PC-9 (cell line): ENCODE results near the gene PACSIN1. TPM values are rescaled to one million over a fixed set of nuclear protein-coding genes. Genes with fewer than 3 reads are reported as not detected.
A peak's percentile ranks its signal among the peaks of the same experiment; 100 is the strongest.

Experiments used
- BruUV-seq: library from RNA; stranded (reverse); fragments of 400-500 nt; replicated peaks from 2 replicates; lab custom pipeline; 2021; lab: Mats Ljungman, UMichigan
- CTCF ChIA-PET: fragments of 300-600 bp; sonication (Branson Sonifier 250); formaldehyde crosslinking; loops from one replicate; lab custom pipeline; 2022; ENCODE audit warnings: antibody characterized with exemption; lab: Charles Lee
- POLR2A ChIA-PET: fragments of 300-600 bp; sonication (Branson Sonifier 250); formaldehyde crosslinking; loops from one replicate; lab custom pipeline; 2022; ENCODE audit warnings: antibody characterized with exemption; ENCODE audit not compliant: unreplicated experiment; lab: Charles Lee
- DNase-seq, 2 experiments: peaks; one replicate each; pipeline versions ENCODE4 v3.0.0 to v3.0.0-alpha.2; 2015 to 2022; ENCODE audit warnings: mixed read lengths in 1 of 2
- H2AFZ ChIP-seq: fragments of 200-600 bp; sonication (generic); 2 replicates; pipeline ENCODE4 v1.8.1; 2017; ENCODE audit warnings: antibody characterized with exemption
- H3F3A ChIP-seq: fragments of 200-600 bp; sonication (generic); 2 replicates; pipeline ENCODE4 v1.8.1; 2017; ENCODE audit warnings: antibody characterized with exemption, mild to moderate bottlenecking, low read depth; ENCODE audit not compliant: insufficient read depth
- H3K27ac ChIP-seq: fragments of 200-600 bp; sonication (generic); 2 replicates; pipeline ENCODE4 v1.6.1; 2016; ENCODE audit warnings: mixed run types
- H3K27me3 ChIP-seq: fragments of 200-600 bp; sonication (generic); 2 replicates; pipeline ENCODE4 v1.6.1; 2016; ENCODE audit warnings: low read depth, mixed run types; ENCODE audit not compliant: insufficient read depth
- H3K36me3 ChIP-seq: fragments of 200-600 bp; sonication (generic); 2 replicates; pipeline ENCODE4 v1.6.1; 2016; ENCODE audit warnings: low read depth, mixed run types
- H3K4me1 ChIP-seq: fragments of 200-600 bp; sonication (generic); replicated peaks from 2 replicates; pipeline ENCODE4 v1.6.1; 2016; ENCODE audit warnings: mixed run types; ENCODE audit not compliant: insufficient read depth
- H3K4me2 ChIP-seq: fragments of 200-600 bp; sonication (generic); 2 replicates; pipeline ENCODE4 v1.6.1; 2017; ENCODE audit warnings: mixed run types
- H3K4me3 ChIP-seq: fragments of 200-600 bp; sonication (generic); 2 replicates; pipeline ENCODE4 v1.6.1; 2016; ENCODE audit warnings: mixed run types
- H3K79me2 ChIP-seq: fragments of 200-600 bp; sonication (generic); 2 replicates; pipeline ENCODE4 v1.6.1; 2017; ENCODE audit warnings: low read depth, mixed run types
- H3K9me2 ChIP-seq: fragments of 200-600 bp; sonication (generic); 2 replicates; pipeline ENCODE4 v1.8.1; 2017; ENCODE audit warnings: mild to moderate bottlenecking; ENCODE audit not compliant: insufficient read depth
- H3K9me3 ChIP-seq: fragments of 200-600 bp; sonication (generic); 2 replicates; pipeline ENCODE4 v1.8.1; 2016; ENCODE audit warnings: low read depth; ENCODE audit not compliant: insufficient read depth
- H4K20me1 ChIP-seq: fragments of 200-600 bp; sonication (generic); 2 replicates; pipeline ENCODE4 v1.8.1; 2017; ENCODE audit not compliant: insufficient read depth
- EZH2 ChIP-seq: fragments of 200-600 bp; sonication (generic); IDR thresholded peaks from 2 replicates; pipeline ENCODE4 v1.8.0; 2017; ENCODE audit warnings: antibody characterized with exemption, low read depth
- intact Hi-C: fragments of 100-400 bp; cut with micrococcal nuclease; formaldehyde crosslinking; loops from one replicate; pipeline ENCODE4 v1.10.0; 2022; ENCODE audit not compliant: unreplicated experiment
- total RNA-seq: library from RNA; stranded (reverse); gene quantifications from 2 replicates; pipeline ENCODE4 v1.2.3, GENCODE V29; 2021
- TF ChIP-seq, protein P1 (sequence below): fragments of 200-600 bp; sonication (generic); conservative IDR thresholded peaks from 2 replicates; pipeline ENCODE4 v1.6.1; 2017; ENCODE audit warnings: mixed run types, antibody characterized with exemption, mild to moderate bottlenecking, moderate library complexity

The PACSIN1 gene
- total RNA-seq, 1 experiment from 2014 or later, result 5.0 TPM

DNA sequence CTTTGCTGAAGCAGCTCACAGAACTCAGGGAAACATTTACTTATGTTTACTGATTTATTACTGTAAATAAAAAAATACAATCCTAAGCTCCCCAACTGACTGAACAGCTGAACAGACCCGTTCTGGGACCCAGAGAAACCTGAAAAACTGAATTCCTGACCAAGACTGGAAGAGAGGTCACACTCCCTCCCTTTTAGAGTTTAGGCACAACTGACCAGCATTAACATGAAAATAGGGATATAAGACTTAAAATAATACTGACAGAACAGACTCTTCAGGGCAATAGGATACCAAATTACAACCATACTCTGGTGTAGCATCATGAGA lies 28.3 kb upstream of the PACSIN1 start:
- Histone ChIP-seq H3K27me3 (no peaks in the 10 kb centered on the region), H3K36me3 (no peaks in the 10 kb centered on the region), H4K20me1 (no peaks in the 10 kb centered on the region), H3K9me3 (no peaks in the 10 kb centered on the region), H3K4me3 (no peak overlapping the region), H3K9me2 (no peaks in the 10 kb centered on the region), H3K4me1 (peaks cover 9% of the 10 kb centered on the region; the same call in 1 of the 2 replicates), H3K79me2 (no peaks in the 10 kb centered on the region), H3K27ac (no peak overlapping the region), H3F3A (no peaks in the 10 kb centered on the region; the same call in 1 of the 2 replicates), H3K4me2 (peak overlapping the region; percentile 21; the same call in 1 of the 2 replicates), H2AFZ (0 out of 2 replicates have a peak overlapping the region, but pooled peaks have one; percentile 22)
- peak in 1 of 2 experiments; percentile 59 for DNase-seq
- POLR2A ChIA-PET, result no interaction called here
- CTCF ChIA-PET, result no interaction called here
- TF ChIP-seq, protein P1, sequence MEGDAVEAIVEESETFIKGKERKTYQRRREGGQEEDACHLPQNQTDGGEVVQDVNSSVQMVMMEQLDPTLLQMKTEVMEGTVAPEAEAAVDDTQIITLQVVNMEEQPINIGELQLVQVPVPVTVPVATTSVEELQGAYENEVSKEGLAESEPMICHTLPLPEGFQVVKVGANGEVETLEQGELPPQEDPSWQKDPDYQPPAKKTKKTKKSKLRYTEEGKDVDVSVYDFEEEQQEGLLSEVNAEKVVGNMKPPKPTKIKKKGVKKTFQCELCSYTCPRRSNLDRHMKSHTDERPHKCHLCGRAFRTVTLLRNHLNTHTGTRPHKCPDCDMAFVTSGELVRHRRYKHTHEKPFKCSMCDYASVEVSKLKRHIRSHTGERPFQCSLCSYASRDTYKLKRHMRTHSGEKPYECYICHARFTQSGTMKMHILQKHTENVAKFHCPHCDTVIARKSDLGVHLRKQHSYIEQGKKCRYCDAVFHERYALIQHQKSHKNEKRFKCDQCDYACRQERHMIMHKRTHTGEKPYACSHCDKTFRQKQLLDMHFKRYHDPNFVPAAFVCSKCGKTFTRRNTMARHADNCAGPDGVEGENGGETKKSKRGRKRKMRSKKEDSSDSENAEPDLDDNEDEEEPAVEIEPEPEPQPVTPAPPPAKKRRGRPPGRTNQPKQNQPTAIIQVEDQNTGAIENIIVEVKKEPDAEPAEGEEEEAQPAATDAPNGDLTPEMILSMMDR, result no peak
- no peak for TF ChIP-seq EZH2
- intact Hi-C loops, result no loop called here
- BruUV-seq, result no TSS peak

DNA sequence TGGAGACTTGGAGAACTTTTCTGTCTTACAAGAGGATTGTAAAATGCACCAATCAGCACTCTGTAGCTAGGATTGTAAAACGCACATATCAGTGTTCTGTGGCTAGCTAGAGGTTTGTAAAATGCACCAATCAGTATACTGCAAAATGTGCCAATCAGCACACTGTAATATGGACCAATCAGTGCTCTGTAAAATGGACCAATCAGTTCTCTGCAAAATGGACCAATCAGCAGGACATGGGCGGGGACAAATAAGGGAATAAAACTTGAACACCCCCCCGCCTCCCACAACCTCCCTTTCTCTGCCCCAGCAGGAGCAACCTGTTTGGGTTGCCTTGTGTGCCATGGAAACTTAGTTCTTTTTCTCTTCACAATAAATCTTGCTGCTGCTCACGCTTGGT lies 27.2 kb upstream of the PACSIN1 start:
- ChIA-PET POLR2A (interaction anchor here (0.6 kb wide), 2 partner anchors 12 to 160 kb away, joined by 3 to 5 read pairs; no protein-coding TSS in a partner anchor), CTCF (no interaction called here)
- BruUV-seq, result no TSS peak
- DNase-seq, result no peak
- H2AFZ ChIP-seq, result no peak overlapping the region
- no peaks in the 10 kb centered on the region for H3K36me3 ChIP-seq
- H3K4me2 ChIP-seq, result no peak overlapping the region
- H3K79me2 ChIP-seq, result no peaks in the 10 kb centered on the region
- H3K27ac ChIP-seq, result no peak overlapping the region
- no peaks in the 10 kb centered on the region for H3K27me3 ChIP-seq
- TF ChIP-seq, protein P1, result no peak
- TF ChIP-seq EZH2, result no peak
- no peaks in the 10 kb centered on the region for H3K9me2 ChIP-seq
- peaks cover 9% of the 10 kb centered on the region; the same call in 1 of the 2 replicates for H3K4me1 ChIP-seq
- intact Hi-C loops, result no loop called here
- no peaks in the 10 kb centered on the region; the same call in 1 of the 2 replicates for H3F3A ChIP-seq
- no peaks in the 10 kb centered on the region for H4K20me1 ChIP-seq
- H3K9me3 ChIP-seq, result no peaks in the 10 kb centered on the region
- no peak overlapping the region for H3K4me3 ChIP-seq

DNA sequence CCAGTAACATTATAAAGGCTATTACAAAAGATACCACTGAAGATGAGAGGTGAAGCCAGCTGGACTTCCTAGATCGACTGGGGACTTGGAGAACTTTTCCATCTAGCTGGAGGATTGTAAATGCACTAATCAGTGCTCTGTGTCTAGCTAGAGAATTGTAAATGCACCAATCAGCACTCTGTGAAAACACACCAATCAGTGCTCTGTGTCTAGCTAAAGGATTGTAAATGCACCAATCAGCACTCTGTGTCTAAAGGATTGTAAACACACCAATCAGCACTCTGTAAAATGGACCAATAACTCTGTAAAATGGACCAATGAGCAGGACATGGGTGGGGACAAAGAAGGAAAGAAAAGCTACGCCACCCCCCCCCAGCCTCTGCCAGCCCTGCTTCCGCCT lies 26.4 kb upstream of the PACSIN1 start:
- POLR2A ChIA-PET, result interaction anchor here (0.6 kb wide), 1 partner anchor 160 kb away, joined by 5 read pairs; no protein-coding TSS in a partner anchor
- no peaks in the 10 kb centered on the region for H3K36me3 ChIP-seq
- no peak overlapping the region for H3K4me3 ChIP-seq
- H3K9me3 ChIP-seq, result no peaks in the 10 kb centered on the region
- no peaks in the 10 kb centered on the region for H3K79me2 ChIP-seq
- CTCF ChIA-PET, result no interaction called here
- H3K27me3 ChIP-seq, result no peaks in the 10 kb centered on the region
- H3K4me1 ChIP-seq, result peaks cover 9% of the 10 kb centered on the region; the same call in 1 of the 2 replicates
- no peak overlapping the region for H3K27ac ChIP-seq
- H3F3A ChIP-seq, result no peaks in the 10 kb centered on the region; the same call in 1 of the 2 replicates
- no TSS peak for BruUV-seq
- no peak for DNase-seq
- intact Hi-C loops, result no loop called here
- H3K9me2 ChIP-seq, result no peaks in the 10 kb centered on the region
- H4K20me1 ChIP-seq, result no peaks in the 10 kb centered on the region
- TF ChIP-seq EZH2, result no peak
- TF ChIP-seq, protein P1, result no peak
- no peak overlapping the region for H2AFZ ChIP-seq
- no peak overlapping the region for H3K4me2 ChIP-seq
